ENCODE data around the gene MYO3B.
"Not testable (repeated sequence)": the region's sequence is repeated elsewhere in the genome, so short reads cannot be mapped to it uniquely, and the experiment has no call there.

The MYO3B gene

DNA sequence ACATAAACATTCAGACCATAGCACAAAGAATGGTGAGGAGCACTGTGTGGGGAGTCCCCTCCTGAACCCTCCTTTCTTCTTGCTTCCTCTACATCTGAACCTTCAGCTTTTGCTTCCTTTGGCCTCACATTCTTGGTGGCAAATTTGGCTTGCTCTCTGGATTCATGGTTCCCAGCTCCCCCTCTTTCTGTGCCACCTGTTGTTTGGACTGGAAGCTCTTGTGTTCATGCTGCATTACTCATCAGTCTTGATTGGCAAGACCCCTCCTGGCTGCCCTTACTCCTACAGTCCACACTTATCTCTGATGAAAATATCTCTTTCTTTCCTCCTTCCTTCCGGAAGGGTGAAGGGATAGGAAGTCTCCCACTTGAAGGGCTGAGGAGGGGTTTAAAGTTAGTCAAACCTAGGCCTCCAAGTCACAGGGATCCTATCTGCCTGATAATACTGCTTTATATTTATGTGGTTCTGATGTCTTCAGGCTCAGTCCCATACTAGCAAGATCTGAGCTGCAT, 70.0 kb downstream of the MYO3B start:
- no peak for DNase-seq
- in situ Hi-C loops (cut with HindIII; ENCODE audit: low pct_ligation_motif_present, low pct_unique_long_range_greater_than_20kb, low sequenced_read_pairs), result no loop called here

DNA sequence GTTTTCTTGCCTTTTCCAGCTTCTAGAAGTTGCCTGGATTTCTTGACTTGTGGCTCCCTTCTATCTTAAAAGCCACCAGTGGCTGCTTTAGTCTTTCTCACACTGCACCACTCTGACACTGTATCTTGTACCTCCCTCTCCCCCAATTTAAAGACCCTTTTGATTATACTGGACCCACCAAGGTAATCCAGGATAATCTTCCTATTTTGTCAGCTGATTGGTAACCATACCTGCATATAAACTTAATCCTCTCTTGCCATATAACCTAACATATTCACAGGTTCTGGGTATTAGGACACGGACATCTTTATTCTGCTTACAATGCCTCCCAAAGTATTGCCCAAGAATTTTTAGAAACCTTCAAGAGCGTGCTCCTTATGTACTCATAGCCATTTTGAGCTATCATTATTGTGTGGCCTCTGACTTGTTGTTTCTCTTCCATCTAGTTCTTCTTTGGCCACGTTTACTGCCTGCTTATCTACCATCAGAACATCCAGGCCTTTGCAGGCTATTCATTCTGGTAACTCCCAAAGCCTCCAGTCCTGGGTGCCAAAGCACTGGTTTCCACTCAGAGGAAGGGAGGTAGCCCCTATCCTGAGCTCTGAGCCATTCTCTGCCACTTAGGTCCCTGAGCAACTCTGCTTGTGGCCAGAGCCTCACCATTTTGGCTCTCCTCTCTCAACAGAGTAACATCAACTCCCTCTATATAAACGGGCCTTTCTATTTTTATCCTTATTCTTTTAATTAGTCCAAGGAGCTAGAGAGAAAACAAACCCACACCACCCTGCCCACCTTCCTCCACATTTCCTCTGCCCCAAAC, 70.8 kb downstream of the MYO3B start:
- in situ Hi-C loops (cut with HindIII; ENCODE audit: low pct_ligation_motif_present, low pct_unique_long_range_greater_than_20kb, low sequenced_read_pairs), result no loop called here
- DNase-seq, result no peak

DNA sequence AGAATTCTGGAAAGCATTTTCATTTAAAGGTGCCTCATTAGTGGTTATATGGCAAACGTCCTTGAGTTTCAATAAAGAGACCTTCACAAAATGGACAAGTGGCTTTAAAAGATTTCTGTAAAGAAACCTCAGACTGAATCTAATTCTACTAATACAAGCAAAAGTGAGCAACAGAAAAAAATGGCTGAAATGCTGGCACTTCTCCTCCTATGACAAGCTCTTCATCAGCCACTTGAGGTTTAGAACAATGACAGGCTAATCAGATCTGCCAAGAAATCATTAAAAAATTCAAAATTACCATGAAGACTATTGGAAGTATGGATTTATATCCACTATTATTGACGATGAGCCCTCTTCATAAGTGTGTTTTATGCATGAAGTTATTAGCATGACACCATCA, 71.8 kb downstream of the MYO3B start:
- in situ Hi-C loops (cut with HindIII; ENCODE audit: low pct_ligation_motif_present, low pct_unique_long_range_greater_than_20kb, low sequenced_read_pairs), result no loop called here

DNA sequence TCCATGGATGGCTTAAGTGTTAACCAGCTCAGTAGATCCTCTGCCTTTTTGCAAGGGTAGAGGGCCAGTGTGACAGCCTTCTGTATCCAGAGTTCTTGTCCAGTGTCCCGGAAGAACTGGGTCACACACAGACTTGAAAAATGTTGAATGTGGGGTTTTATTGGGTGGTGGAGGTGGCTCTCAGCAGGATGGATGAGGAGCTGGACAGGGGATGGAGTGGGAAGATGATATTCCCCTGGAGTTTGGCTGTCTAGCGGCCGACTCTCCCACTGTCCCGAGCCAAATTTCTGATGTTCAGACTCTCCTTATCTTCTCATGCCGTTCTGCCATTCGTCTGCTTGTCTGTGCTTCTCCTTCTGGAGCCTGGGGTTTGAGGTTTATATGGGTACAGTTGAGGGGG, 72.6 kb downstream of the MYO3B start:
- in situ Hi-C loops (cut with HindIII; ENCODE audit: low pct_ligation_motif_present, low pct_unique_long_range_greater_than_20kb, low sequenced_read_pairs), result no loop called here
- no peak for DNase-seq

More for the DNA sequence above, 71.8 kb downstream of the MYO3B start:
- no peak for DNase-seq

DNA sequence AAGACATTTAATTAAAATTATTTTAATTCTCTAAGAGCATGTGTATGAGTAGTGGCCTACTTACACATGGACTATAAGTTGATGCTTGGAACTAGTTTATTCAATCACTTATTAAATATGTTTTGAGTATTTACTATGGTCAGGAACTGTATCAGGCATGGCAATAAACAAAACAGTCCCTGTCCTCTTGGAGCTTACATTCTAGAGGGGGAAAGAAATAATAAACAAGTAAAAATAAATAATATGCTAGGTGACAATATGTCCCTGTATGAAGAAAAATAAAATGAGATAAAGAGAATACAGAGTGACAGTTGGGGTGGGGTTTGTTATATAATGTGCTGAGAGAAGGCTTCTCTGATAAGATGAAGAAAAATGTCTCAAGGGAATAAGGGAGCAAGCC, 74.5 kb downstream of the MYO3B start:
- in situ Hi-C loops (cut with HindIII; ENCODE audit: low pct_ligation_motif_present, low pct_unique_long_range_greater_than_20kb, low sequenced_read_pairs), result no loop called here
- no peak for DNase-seq

DNA sequence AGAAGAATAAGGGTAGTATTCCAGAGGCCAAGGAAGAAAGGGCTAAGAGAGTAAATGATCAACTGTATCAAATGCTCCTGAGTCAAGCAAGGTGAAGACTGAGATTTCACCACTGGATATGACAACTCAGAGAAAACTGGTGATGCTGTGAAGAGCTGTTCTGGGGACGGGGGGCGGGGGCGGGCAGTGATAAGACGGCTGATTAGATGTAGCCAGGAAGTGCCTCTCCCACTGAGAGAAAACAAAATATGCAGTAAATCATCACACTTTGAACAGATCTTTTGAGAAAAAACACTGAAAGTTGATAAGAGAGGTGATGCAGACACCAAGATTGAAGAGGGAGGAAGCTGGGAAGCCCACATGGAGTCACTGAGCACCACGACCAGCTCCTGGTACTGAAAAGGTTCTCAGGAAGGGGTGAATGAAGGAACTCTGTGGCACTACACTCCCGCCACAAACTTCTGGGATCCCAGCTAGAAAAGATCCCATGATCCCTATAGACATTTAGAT, 75.8 kb downstream of the MYO3B start:
- no peak for DNase-seq
- in situ Hi-C loops (cut with HindIII; ENCODE audit: low pct_ligation_motif_present, low pct_unique_long_range_greater_than_20kb, low sequenced_read_pairs), result no loop called here

DNA sequence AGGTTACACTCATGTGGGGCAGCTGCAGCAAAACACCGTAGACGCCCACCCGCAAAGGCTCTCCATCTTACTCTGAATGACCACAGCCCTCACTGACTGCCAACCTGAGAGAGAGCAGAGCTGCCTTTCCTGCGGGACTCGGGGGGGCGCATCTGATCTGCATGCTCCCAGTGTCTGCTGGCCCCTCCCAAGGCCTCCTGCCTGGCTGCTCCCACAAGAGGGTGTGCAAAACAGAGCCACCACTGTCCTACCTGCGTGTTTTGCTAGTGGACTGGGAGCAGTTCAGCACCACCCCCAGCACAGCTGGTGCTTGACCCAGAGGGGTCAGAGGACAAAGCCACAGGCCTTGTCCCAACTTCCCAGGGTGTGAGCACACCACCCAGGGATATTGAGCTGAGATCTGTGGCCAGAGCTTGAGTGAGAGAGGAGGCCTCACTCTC, 76.4 kb downstream of the MYO3B start:
- in situ Hi-C loops (cut with HindIII; ENCODE audit: low pct_ligation_motif_present, low pct_unique_long_range_greater_than_20kb, low sequenced_read_pairs), result no loop called here
- no peak for DNase-seq

DNA sequence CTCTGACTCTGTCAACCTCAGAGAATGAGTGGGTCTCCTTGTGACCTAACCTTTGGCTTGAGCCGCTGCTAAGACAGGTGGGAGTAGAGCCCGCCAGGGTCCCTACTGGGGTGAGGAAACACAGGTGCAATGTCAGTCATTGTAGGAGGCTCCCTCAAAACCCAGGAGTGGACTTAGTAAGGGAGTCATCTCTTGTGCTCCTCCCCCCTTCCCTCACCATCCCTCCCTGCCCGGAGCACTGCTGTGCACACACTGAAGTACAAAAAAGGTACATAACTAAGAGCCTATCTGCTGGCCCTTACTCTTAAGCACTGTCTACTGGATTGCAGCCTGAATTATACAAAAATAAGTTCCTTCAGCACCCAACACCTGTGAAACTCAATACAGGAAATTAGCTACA, 77.2 kb downstream of the MYO3B start:
- no peak for DNase-seq
- in situ Hi-C loops (cut with HindIII; ENCODE audit: low pct_ligation_motif_present, low pct_unique_long_range_greater_than_20kb, low sequenced_read_pairs), result no loop called here

DNA sequence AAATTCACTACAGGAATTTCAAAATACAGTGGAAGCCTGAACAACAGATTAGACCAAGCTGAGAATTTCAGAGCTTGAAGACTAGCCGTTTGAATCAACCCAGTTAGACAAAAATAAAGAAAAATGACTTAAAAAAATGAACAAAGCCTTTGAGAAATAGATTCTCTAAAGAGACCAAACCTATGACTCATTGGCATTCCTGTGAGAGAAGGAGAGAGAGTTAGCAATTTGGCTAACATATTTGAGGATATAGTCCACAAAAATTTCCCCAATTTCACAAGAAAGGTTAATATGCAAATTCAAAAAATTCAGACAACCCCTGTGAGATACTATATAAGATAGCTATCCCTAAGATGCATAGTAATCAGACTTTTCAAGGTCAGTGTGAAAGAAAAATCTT, 78.0 kb downstream of the MYO3B start:
- in situ Hi-C loops (cut with HindIII; ENCODE audit: low pct_ligation_motif_present, low pct_unique_long_range_greater_than_20kb, low sequenced_read_pairs), result no loop called here
- DNase-seq, result no peak

DNA sequence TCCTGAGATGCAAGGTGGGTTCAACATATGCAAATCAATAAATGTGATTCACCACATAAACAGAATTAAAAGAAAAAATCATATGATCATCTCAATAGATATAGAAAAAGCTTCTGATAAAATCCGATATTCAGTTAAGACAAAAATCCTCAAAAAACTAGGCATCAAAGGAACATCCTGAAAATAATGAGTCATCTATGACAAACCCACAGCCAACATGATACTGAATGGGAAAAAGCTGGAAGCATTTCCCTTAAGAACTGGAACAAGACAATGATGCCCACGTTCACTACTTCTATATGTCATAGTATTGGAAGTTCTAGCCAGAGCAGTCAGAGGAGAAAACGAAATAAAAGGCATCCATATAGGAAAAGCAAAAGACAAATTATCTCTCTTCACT, 80.4 kb downstream of the MYO3B start:
- no peak for DNase-seq
- in situ Hi-C loops (cut with HindIII; ENCODE audit: low pct_ligation_motif_present, low pct_unique_long_range_greater_than_20kb, low sequenced_read_pairs), result no loop called here

DNA sequence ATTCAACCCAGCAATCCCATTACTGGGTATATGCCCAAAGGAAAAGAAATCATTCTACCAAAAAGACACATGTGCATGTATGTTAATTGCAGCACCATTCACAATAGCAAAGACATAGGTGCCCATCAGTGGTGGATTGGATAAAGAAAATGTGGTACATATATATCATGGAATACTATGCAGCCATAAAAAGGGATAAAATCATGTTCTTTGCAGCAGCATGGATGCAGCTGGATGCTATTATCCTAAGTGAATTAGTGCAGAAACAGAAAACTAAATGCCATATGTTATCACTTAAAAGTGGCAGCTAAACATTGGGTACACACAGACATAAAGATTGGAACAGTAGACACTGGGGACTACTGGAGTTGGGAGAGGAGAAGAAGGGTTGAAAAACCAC, 82.2 kb downstream of the MYO3B start:
- DNase-seq, result no peak

DNA sequence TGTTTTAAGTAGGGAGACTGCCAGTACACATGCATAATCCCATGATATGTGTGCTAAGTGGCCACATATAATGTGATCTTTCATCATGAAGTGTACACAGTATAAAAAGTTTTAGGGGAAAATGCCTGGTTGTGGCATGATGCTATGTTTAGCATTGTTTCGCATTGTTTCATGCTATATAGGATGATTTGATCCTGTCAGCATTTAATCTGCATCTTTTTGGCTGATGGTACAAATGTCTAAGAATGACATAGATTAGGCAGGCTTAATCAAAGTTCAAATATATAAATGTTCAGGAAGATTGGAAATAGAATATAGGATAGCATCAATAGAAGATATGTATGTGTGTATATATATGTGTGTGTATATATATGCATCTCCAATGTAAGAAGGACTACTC, 83.6 kb downstream of the MYO3B start:
- in situ Hi-C loops (cut with HindIII; ENCODE audit: low pct_ligation_motif_present, low pct_unique_long_range_greater_than_20kb, low sequenced_read_pairs), result no loop called here

More for the DNA sequence above, 82.2 kb downstream of the MYO3B start:
- in situ Hi-C loops (cut with HindIII; ENCODE audit: low pct_ligation_motif_present, low pct_unique_long_range_greater_than_20kb, low sequenced_read_pairs), result no loop called here

DNA sequence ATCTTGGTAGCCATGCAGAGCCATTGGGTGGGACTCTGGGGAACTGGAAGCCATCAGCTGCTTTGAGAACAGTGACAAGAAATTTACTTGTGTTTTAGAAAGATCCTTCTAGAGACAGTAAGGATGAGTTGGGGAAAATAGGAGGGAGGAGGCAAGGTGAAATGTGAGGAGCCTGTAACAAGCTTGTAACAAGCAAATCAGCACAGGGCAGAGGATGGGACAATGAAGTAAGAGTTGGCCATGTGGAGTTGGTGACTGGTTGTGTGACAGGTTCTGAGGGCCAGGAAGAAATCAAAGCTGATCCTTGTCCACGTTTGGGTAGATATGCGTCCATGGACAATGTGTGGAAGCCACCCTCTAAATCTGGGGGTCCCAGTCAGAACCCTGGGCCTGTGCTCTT, 84.4 kb downstream of the MYO3B start:
- in situ Hi-C loops (cut with HindIII; ENCODE audit: low pct_ligation_motif_present, low pct_unique_long_range_greater_than_20kb, low sequenced_read_pairs), result no loop called here
- DNase-seq, result no peak

More for the DNA sequence above, 83.6 kb downstream of the MYO3B start:
- no peak for DNase-seq

DNA sequence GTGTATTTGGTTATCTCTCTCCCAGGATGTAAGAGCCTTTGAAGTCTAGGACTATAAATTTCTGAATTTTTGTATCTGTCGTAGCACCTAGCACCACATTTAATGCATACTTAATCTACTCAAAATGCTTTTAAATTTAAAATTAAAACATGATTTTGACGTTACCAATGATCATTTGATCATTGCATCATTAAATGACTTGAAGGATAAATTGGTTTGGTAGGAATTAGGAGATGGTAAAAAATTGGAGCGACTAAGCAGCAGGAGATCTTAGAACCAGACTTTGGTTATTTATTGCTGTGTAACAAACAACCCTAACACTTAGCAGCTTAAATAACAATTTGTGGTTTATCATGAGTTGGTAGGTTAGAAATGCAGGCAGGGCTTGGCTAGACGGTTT, 84.9 kb downstream of the MYO3B start:
- in situ Hi-C loops (cut with HindIII; ENCODE audit: low pct_ligation_motif_present, low pct_unique_long_range_greater_than_20kb, low sequenced_read_pairs), result no loop called here
- DNase-seq, result no peak

DNA sequence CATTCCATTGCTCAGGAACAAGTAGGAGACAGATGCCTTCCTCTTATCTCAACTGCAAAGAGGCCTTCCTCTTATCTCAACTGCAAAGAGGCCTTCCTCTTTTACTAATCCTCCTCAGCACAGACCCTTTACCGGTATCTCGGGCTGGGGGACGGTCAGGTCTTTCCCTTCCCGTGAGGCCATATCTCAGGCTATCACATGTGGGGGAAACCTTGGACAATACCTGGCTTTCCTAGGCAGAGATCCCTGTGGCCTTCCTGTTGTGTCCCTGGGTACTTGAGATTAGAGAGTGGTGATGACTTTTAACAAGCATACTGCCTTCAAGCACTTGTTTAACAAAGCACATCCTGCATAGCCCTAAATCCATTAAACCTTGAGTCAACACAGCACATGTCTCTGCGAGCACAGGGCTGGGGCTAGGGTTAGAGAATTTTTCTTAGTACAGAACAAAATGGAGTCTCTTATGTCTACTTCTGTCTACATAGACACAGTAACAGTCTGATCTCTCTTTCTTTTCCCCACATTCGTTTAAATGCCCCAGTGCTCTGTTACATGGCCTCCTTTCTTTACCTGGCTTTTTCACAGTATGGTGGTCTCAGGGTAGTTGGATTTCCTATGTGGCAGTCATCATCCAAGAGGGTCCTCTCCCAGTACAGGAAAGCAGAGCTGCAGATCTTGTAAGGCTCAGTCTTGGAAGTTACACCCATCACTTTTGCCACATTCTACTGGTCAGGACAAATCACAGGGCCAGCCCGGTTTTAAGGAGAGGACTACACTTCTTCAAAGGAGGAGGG, 86.0 kb downstream of the MYO3B start:
- DNase-seq; in situ Hi-C loops (cut with HindIII; ENCODE audit: low pct_ligation_motif_present, low pct_unique_long_range_greater_than_20kb, low sequenced_read_pairs): not testable (repeated sequence)

DNA sequence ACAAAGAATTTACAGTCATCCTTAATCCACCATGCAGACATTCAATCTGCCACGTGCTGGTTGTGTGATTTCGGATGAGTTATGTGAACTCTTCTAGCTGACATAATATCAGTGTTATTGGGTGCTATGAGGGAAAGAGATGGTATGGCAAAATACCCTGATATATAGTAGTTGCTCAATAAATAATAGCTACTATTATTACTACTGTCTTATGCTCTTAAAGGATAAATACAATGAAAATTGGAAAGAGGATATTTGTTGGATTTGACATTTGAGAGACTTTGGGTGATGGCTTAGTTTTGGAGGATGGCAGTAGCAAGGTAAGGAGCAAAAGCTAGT, 86.5 kb downstream of the MYO3B start:
- in situ Hi-C loops (cut with HindIII; ENCODE audit: low pct_ligation_motif_present, low pct_unique_long_range_greater_than_20kb, low sequenced_read_pairs), result no loop called here
- no peak for DNase-seq

DNA sequence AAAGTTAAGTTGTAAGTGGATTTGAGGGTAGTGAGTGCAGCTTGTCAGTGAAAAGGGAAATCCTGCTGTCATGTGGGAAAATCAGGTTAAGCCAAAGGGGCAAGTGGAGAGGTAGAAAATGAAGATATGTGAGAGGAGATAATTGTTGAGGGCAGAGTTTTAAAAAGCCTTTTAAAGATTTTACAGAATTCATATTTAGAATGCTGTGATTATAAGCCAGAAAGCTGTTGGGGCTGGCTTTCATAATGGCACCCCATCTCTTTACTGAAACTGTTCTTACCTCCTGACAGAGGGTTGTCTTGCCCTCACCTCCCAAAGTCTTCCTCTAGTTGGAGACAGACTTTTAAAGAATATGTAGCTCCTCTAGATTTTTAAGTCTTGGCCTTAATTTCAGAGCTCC, 86.9 kb downstream of the MYO3B start:
- in situ Hi-C loops (cut with HindIII; ENCODE audit: low pct_ligation_motif_present, low pct_unique_long_range_greater_than_20kb, low sequenced_read_pairs), result no loop called here
- DNase-seq, result no peak

DNA sequence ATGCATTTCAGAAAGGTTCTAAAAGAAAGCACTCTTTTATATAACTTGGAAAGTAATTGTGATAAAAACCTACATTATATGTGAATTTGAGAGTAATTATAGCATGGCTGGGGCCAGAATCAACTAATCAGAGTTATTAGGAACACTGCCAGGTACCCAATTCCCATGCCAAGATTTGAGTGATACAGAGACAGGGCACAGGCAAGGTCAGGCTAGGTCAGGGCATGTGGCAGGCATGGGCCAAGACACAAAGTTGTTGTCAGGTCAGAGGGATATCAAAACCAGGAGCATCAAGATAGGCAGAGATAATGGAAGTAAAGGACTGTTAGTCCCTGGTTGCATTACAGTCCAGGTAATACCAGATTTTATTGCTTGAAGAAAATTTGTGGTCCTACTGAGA, 87.4 kb downstream of the MYO3B start:
- in situ Hi-C loops (cut with HindIII; ENCODE audit: low pct_ligation_motif_present, low pct_unique_long_range_greater_than_20kb, low sequenced_read_pairs), result no loop called here
- DNase-seq, result no peak

DNA sequence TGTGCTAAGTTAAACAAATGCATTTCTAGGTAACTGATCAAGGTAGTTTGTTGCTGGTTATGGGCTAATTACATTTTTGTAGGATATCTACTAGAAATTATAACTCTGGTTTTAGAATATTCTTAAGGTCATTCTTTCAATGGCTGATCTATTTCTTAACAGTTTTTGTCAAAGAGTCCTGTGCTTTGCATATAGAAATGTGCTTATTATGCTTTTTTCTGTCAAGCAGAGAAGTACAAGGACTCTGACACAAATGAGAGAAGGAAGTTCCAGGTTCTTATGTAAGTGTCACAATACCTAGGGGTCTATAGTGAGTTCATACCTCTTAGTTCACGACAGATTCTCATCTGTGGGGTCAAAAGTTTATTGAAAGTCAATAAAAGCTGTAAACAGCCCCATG, 88.4 kb downstream of the MYO3B start:
- in situ Hi-C loops (cut with HindIII; ENCODE audit: low pct_ligation_motif_present, low pct_unique_long_range_greater_than_20kb, low sequenced_read_pairs), result no loop called here
- no peak for DNase-seq

DNA sequence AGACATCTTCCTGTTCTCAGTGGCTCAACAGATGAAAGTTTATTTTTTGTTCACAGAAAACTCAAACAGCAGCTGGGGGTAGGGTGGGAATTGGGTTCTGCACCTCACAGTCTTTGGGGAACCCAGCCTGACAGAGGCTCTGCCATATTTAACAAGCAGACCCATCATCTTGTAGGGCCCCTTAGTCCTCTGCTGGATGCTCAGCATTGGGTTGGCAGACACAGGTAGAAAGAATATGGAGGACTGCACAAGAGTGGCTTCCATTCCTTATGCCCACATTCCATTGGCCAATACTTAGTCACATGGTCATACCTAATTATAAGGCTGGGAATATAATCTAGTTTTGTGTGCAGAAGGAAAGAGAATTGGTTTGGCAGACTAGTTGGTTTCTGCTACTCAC, 89.1 kb downstream of the MYO3B start:
- no peak for DNase-seq
- in situ Hi-C loops (cut with HindIII; ENCODE audit: low pct_ligation_motif_present, low pct_unique_long_range_greater_than_20kb, low sequenced_read_pairs), result no loop called here

All from ACHN (cell line).